Measurements from ENCODE around the gene TFPI2.

TFPI2 gene

GRCh38 chr7:93933156-93933555 is 42.6 kb upstream of the TFPI2 start:
- Histone ChIP-seq H3K9ac (no peak overlapping the region), H3K4me1 (ENCODE audit: low read depth, poor library complexity, severe bottlenecking) (no peaks in the 10 kb centered on the region), H3K27ac (no peak overlapping the region), H3K27me3 (ENCODE audit: insufficient read depth, low read depth) (no peaks in the 10 kb centered on the region), H3K36me3 (ENCODE audit: insufficient read depth) (no peaks in the 10 kb centered on the region), H2AFZ (ENCODE audit: low read depth) (no peak overlapping the region), H3K4me2 (no peak overlapping the region), H3K79me2 (ENCODE audit: insufficient read depth, low read depth) (no peaks in the 10 kb centered on the region), H3K4me3 (IDR thresholded peaks at IDR 0.05; ENCODE audit: insufficient read depth, low read depth, low read length) (no peak overlapping the region), H4K20me1 (ENCODE audit: insufficient read depth) (no peaks in the 10 kb centered on the region)
- TF ChIP-seq CTCF (conservative IDR thresholded peaks at IDR 0.05; ENCODE audit: low read depth, low read length) = no peak

- Histone ChIP-seq H3K4me1 (ENCODE audit: low read depth, poor library complexity, severe bottlenecking) (no peaks in the 10 kb centered on the region), H3K27me3 (ENCODE audit: insufficient read depth, low read depth) (no peaks in the 10 kb centered on the region), H3K9ac (no peak overlapping the region)
These were observed 41.1 kb upstream of the TFPI2 start for GRCh38 chr7:93931655-93932054.

DNA sequence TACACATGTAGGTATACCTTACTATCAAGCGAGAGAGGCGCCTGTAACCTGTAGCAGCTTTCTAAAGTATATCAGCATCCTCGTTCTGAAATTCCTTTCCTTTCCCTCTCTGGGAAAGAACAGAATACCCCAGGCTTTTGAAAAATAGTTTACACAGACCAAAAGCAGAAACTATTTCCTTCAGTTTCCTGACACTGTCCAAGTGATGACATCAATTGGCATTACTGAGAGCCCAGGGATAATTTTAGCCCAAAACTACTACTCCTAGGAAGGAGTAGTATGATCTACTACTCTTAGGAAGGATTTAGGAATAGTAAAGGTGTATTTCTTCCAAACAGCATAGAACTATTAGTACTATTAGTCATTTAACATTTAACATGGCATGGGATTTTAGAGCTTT is 37.0 kb upstream of the TFPI2 start:
- H3K4me2 ChIP-seq = no peak overlapping the region
- H3K27me3 ChIP-seq (ENCODE audit: insufficient read depth, low read depth) = no peaks in the 10 kb centered on the region
- H2AFZ ChIP-seq (ENCODE audit: low read depth) = no peak overlapping the region
- no peaks in the 10 kb centered on the region for H3K79me2 ChIP-seq (ENCODE audit: insufficient read depth, low read depth)
- no peaks in the 10 kb centered on the region for H3K4me1 ChIP-seq (ENCODE audit: low read depth, poor library complexity, severe bottlenecking)
- no peak overlapping the region for H3K9ac ChIP-seq
- no peaks in the 10 kb centered on the region for H4K20me1 ChIP-seq (ENCODE audit: insufficient read depth)
- no peak for TF ChIP-seq CTCF (conservative IDR thresholded peaks at IDR 0.05; ENCODE audit: low read depth, low read length)
- no peak overlapping the region for H3K27ac ChIP-seq
- H3K4me3 ChIP-seq (IDR thresholded peaks at IDR 0.05; ENCODE audit: insufficient read depth, low read depth, low read length) = no peak overlapping the region
- no peaks in the 10 kb centered on the region for H3K36me3 ChIP-seq (ENCODE audit: insufficient read depth)

More at GRCh38 chr7:93931655-93932054, 41.1 kb upstream of the TFPI2 start:
- Histone ChIP-seq H2AFZ (ENCODE audit: low read depth) (no peak overlapping the region), H4K20me1 (ENCODE audit: insufficient read depth) (no peaks in the 10 kb centered on the region), H3K4me3 (IDR thresholded peaks at IDR 0.05; ENCODE audit: insufficient read depth, low read depth, low read length) (no peak overlapping the region), H3K27ac (no peak overlapping the region), H3K79me2 (ENCODE audit: insufficient read depth, low read depth) (no peaks in the 10 kb centered on the region), H3K4me2 (no peak overlapping the region), H3K36me3 (ENCODE audit: insufficient read depth) (no peaks in the 10 kb centered on the region)
- no peak for TF ChIP-seq CTCF (conservative IDR thresholded peaks at IDR 0.05; ENCODE audit: low read depth, low read length)

DNA sequence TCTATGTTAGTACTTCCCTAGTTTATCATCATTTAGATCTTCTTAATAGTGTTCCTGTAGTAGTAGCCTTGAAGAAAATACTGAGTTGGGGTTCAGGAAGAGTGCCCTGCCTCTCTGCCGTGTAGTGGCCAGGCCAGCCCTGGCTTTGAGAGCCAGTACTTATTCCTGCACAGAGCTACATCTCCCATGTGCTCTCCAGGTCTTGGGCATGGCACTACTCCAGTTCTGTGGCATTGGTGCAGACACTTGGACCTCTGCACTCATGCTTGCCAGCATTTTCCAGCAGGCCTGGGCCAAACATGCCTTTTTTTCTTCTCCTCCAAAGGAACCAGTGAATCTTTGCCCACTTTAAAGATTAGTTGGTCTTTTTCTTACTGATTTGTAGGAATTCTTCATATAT is 36.2 kb upstream of the TFPI2 start:
- Histone ChIP-seq H4K20me1 (ENCODE audit: insufficient read depth) (no peaks in the 10 kb centered on the region), H3K27ac (no peak overlapping the region), H3K79me2 (ENCODE audit: insufficient read depth, low read depth) (no peaks in the 10 kb centered on the region), H3K4me2 (no peak overlapping the region), H3K36me3 (ENCODE audit: insufficient read depth) (no peaks in the 10 kb centered on the region), H3K4me1 (ENCODE audit: low read depth, poor library complexity, severe bottlenecking) (no peaks in the 10 kb centered on the region), H3K27me3 (ENCODE audit: insufficient read depth, low read depth) (no peaks in the 10 kb centered on the region), H2AFZ (ENCODE audit: low read depth) (no peak overlapping the region), H3K9ac (no peak overlapping the region), H3K4me3 (IDR thresholded peaks at IDR 0.05; ENCODE audit: insufficient read depth, low read depth, low read length) (no peak overlapping the region)
- TF ChIP-seq CTCF (conservative IDR thresholded peaks at IDR 0.05; ENCODE audit: low read depth, low read length) = no peak
